IPS-NIHi7 (cell line): ENCODE data around the gene SPHK1.

Experiments used
- DNase-seq: peaks from one replicate; pipeline ENCODE4 v3.0.0; 2012; ENCODE audit warnings: mixed read lengths; ENCODE audit errors: extremely low spot score

Gene SPHK1

DNA sequence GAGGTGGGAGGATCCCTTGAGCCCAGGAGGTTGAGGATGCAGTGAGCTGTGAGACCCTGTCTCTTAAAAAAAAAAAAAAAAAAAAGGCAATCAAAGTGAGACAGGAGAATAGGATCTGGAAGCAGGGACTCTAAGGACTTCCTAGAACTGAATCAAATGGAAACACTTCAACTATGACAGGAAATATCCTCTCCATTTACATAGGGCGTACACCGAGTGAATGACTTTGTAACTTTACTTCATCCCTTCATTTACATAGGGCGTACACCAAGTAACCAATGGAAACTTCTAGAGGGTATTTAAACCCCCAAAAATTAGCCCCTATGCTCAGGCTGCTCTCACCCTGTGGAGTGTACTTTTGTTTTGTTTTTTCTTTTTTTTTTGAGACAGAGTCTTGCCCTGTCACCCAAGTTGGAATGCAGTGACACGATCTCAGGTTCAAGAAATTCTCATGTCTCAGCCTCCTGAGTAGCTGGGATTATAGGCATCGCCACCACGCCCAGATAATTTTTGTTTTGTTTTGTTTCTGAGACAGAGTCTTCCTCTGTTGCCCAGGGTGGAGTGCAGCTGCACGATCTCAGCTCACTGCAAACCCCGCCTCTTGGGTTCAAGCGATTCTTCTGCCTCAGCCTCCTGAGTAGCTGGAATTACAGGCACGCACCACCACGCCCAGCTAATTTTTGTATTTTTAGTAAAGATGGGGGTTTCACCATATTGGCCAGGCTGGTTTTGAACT is 21.1 kb upstream of the SPHK1 start:
- DNase-seq: no peak

DNA sequence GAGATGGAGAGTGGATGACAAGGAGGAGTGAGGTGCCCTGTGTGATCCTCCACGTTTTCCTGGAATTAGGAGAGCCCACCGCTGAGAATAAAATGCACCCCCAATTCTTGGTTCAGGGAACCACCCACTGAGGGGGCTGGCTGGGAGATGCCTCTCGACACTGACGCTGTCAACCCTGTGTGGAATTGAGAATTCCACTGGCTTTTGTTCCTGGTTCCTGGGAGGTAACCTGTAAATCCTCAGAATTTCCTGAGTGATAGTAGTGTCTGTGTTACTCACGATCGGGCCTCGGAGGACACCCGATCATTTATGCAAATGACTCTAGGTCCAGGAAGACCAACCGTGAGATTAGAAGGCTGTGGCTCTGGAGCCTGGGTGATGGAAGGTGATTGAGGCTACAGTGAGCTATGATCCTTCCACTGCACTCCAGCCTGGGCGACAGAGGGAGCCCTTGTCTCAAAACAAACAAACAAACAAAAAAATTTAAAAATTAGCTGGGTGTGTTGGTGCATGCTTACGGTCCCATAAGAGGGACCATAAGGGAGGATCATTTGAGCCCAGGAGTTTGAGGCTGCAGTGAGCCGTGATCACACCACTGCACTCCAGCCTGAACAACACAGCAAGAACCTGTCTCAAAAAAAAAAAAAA is 19.0 kb upstream of the SPHK1 start:
- peak; percentile 21 for DNase-seq

DNA sequence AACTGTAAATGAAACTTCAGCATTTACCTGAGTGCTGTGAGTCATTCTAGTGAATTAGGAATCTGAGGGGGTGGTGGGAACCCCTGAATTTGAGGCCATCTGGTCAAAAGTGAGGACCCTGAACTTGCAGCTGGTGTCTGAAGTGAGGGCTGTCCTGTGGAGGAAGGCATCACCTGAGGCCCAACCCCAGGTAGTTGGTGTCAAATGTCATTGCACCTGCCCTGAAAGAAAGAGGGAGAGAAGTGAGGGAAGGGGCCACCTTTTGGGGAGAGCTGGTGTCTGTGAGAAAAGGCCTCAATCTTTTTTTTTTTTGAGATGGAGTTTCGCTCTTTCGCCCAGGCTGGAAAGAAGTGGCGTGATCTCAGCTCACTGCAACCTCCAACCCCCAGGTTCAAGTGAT is 18.2 kb upstream of the SPHK1 start:
- DNase-seq: peak; percentile 23

DNA sequence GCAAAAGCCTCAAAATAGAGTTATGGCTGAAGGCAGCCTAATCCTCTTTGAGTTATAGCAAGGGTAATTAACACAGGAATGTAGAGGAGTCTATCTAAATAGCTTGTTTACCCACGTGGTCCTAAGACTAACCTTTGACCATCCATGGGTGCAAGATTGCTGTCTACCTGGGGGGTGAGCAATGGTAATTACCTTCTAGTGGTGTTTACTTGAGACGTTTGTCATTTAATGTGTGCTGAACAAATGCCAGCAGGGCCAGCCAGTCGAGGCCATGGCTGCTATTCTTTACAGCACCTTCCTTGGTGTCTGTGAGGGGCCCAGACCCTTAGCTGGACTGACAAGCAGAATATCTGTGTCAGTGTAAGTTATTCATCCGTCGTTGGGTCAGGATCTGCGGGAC is 16.8 kb upstream of the SPHK1 start:
- DNase-seq: no peak

DNA sequence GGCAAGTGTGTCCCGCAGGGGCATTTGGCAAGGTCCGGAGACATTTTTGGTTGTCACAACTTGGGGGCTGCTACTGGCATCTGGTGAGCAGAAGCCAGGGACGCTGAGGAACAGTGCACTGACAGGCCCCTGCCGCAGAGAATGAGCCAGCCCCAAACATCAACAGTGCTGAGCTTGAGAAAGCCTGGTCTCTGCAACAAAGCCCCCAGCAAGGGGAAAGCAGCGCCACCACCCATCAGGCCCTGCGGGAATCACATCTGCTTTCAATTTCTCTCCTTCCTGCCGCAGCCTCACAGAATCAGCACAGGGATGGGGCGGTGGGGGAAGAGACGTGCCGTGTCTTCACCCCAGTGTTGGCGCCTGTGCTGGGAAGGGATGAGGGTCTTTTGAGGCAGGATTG is 15.9 kb upstream of the SPHK1 start:
- DNase-seq: no peak

DNA sequence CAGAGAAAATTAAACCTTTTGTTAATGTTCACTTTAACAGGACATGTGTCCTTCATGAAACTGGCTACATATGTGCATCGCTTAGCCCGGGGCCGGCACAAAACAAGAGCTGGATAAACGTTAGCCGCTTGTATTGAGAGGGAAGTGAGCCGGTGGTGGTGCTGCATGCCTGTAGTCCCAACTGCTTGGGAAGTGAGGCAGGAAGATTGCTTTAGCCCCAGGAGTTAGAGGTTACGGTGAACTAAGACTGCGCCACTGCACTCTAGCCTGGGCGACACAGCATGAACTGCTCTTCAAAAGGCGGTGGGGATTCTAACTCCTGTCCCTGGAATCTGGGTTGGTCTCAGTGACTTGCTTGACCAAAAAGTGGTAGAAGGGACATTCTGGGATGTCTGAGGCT is 15.0 kb upstream of the SPHK1 start:
- DNase-seq: no peak

DNA sequence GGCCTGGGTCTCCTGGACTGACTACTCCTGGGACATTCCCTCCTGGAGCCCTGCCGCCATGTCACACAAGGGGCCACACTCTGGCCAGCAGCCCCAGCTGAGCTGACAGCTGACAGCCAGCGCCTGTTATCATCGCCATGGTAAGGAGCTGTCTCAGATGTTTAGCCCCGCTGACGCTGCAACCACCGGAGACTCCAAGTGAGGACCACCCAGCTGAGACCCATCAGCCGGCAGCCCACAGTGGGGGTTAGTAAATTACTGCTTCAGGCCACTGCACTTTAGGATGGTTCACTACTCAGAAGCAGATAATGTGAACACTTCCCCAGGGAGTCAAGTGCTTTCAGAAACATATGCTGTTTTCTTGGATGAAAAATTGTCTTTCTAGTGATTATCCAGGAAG is 14.6 kb upstream of the SPHK1 start:
- no peak for DNase-seq

DNA sequence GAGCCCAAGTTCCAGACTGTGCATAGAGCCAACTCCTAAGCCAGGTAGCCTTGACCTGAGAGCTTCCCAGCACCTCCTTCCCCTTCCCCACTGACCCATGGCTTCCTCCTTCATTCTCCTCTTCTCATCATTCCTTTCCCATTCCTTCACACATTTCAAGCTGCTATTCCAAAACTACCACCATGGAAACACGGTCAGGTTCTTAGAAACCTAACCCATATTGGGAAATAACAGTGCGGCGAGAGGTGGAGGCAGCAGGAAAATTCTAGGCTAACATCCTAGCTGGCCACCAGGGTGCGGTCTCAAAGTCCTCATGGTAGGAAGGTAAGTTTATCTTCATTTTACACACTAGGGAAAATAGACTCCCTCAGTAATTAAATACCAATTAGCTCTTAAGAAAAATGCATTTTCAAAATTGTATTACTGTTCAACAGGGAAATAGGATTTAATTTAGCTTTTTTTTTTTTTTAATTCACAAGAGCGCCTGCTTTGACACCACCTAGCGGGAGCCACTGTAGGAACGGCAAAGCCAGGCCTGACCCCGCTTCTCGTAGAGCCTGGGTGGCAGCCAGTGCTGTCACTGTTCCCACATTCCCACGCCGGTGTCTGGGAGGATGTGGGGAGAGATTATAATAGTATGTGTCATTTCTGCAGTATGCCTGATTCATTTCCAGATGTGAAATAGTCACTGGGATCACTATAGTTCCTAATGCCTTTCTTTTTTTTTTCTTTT is 14.0 kb upstream of the SPHK1 start:
- DNase-seq: peak; percentile 24

DNA sequence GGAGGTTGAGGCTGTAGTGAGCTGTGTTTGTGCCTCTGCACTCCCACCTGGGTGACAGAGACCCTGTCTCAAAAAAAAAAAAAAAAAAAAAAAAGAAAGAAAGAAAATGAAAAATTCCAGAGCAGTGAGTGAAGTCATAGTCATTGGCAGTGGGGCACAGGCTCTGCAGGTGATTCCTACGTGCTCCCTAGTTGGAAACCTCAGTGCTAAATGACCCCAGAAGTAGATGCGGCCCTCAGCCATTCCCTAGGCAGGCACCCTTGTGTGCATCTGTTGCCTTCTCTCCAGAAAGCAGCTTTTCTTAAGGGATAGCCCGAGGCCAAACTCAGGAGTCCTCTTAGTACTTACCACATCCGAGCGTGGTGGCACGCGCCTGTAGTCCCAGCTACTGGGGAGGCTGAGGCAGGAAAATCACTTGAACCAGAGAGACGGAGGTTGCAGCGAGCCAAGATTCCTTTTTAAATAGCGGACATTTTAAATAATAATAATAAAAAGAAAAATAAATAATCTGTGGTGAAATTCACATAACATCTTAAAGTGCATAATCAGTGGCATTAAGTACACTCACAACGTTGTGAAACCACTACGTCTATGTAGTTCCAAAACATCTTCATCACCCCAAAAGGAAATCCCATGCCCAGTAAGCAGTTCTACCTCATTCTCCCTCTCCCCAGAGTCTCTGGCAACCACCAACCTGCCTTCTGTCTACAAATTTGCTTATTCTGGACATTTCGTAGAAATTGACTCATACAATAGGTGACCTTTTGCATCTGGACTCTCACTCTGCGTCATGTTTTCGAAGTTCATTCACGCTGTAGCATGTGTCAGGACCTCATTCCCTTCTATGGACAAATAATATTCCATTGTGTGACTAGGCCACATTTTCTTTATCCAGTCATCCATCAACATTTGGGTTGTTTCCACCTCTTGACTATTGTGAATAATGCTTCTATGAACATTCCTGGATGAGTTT is 12.5 kb upstream of the SPHK1 start:
- DNase-seq: no peak

DNA sequence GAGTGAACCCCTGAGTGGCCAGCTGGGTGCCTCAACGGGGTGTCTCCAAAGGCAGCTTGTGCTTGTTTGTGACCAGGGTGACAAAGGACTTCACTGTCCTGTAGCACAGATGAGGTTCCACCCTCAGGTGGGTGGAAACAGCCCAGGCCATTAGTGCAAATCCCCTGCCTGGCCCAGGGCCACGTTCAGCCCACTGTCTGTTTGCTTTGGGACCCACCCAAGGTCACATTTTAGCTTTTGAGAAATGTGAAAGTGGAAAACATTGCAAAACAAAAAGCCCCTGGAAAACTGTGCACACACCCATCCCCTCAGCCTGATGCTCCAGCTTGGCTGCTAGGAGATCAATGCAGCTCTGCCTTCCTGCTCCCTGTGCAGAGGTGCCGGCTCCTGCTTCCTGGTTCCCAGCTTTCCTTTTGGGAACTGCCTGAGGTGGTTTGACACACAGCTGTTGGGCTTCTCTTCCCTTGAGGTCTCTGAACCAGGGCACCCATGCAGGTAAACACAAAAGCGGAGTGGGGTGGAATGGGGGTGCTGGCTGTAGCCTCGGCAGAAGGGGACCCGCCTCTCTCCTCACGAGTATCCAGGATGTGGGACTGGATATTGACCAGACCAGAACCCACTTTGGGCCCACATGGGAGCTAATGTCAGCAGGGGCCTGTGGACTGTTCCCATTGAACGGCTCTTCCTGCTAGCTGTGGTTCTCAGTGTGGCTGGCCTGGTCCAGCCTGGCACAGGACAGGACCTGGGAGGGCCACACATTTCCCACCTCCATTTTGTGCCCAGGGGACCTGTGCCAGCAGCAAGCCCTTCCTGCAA is 7.9 kb upstream of the SPHK1 start:
- no peak for DNase-seq

DNA sequence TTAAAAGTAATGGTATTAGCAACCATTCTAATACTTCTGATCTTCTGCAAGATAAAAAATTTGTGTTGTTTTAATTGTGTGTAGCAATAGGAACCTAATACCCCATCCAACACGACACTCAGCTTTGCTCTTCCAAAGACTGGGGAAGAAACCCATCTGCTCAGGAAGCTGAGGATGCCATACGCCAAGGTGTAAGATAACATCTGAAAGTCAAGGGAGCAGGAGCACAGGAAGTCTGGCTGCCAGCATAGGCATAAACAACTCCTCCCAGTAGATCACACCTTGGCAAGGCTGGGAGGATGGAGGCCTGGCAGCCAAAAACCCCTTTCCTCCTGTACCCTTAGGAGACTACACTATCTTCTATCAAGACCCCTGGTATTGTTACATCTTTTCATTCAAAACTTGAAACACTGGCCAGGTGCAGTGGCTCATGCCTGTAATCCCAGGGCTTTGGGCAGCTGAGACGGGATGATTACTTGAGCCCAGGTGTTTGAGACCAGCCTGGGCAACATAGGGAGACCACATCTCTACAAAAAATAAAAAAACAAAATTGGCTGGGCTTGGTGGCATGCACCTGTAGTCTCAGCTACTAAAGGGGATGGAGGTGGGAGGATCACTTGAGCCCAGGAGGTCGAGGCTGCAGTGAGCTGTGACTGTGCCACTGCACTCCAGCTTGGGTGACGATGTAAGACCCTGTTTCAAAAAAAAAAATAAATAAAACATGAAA is 5.7 kb upstream of the SPHK1 start:
- DNase-seq: no peak

DNA sequence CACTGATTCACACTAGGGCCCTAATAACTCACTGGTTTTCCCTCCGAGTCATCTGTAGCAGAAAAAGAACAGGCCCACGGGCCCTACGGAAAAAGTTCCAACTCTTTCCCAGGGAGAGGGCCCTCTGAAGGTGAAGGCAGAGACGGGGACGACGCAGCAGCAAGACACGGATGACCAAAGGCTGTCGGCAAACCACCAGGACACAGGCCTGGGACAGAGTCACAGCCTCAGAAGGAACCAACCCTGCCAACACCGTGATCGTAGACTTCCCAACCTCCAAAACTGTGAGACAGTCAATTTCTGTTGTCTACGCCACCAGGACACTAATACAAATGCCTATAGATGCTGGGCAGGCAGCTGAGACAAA is 5.2 kb upstream of the SPHK1 start:
- no peak for DNase-seq

DNA sequence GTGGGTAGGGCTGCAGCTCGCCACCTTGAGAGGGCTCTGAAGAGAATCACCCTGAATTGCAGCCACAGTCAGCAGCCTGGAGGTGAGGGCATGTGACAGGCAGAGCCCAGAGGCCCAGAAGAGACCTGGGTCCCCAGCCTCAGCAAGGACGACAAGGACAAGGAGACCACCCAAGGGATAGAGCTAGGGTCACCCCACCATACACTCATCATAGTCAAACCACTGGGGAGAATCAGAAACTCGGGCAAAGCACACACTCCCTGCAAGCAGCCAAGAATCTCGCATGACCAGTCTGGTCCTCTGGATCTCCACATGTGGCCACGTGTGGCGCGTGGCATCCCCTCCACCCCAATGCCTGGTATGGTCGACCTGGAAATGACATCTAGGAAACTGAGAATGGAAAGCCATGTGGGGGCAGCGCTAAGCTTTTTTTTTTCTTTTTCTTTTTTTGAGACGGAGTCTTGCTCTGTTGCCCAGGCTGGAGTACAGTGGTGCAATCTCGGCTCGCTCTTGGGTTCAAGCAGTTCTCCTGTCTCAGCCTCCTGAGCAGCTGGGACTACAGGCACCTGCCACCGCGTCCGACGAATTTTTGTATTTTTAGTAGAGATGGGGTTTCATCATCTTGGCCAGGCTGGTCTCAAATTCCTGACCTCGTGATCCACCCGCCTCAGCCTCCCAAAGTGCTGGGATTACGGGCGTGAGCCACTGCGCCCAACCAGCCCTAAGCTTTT is 4.6 kb upstream of the SPHK1 start:
- no peak for DNase-seq

DNA sequence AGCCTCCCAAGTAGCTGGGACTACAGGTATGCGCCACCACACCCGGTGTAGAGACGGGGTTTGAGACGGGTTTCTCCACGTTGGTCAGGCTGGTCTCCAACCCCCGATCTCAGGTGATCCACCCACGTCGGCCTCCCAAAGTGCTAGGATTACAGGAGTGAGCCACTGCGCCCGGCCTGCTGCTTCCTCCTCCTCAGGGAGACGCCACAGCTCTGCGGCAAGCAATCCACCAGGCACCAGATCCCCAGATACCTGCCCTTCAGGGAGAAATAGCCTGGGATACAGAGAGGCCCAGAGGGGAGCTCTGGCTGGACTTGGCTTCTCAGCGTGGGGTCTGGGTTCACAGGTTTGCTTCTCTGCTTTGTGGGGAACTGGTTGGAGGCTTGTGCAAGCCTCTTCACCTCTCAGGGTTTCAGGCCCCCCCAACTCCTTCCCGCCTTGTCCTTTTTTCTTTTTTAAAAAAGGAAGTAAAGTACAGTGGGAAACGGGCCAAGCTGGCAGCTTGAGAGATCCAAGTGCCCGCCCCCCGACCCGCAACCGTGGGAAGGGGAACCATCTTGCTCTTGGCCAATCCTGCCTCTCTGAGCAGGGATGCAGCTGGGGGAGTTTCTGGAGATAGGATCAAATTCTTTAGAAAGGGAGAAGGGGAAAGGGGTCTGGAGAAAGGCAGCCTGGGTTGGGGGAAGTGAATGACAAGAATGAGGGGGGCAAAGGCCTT is 2.6 kb upstream of the SPHK1 start:
- DNase-seq: no peak

DNA sequence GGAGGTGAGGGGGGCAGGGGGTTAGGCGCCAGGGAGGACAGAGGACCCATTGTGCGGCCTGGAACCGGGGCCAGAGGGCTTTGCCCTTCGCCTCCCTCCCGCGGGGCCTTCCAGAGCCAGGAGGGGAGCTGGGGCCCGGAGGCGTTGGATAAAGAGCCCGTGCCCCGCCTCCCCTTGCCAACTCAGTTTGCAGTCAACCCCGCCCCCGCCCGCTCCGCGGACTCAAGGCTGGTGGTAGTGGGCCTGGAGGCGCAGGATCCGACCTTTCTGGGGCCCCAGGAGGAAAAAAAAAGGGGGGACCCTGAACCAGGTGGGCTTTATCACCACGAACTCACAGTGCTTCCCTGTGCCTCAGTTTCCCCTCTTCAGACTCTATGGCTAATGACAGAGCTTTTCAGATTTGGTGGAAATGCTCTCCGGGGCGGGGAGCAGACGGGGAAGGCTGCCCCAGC is 2.0 kb upstream of the SPHK1 start:
- DNase-seq: peak; percentile 80

DNA sequence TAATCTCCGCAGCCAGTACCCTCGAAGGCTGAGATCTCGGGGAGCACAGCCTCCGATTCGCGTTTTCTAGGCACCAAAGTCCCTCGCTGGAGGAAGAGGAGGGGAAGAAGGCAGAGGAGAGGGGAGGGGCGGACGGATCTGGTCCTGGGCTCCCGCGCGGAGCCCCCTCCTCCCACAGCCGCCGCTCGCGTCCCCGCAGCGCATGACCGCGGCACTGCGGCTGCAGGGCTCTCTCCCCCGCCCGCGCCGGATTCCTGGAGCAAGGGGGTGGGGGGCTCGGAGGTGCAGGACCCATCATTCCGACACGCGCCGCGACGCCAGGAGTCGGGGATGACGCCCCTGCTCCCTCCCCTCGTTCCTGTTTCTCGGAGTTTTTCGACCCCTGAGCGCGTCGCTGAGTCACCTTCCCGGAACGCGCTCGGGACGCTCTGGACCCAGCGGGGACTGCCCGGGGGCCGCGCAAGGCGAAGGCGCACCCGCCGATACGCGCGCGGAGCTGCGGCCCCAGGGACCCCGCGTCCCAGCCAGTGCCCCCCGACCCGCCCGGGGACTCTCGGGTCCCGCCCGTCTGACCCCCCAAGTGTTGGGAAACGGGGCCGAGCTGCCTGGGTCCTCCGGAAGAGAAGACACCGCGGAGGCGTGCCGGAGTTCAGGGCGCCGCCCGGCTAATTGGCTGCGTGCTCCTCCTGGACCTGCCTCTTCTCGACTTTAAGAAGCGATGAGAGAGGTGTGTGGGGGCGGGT is 1.4 kb upstream of the SPHK1 start:
- DNase-seq: peak; percentile 79

DNA sequence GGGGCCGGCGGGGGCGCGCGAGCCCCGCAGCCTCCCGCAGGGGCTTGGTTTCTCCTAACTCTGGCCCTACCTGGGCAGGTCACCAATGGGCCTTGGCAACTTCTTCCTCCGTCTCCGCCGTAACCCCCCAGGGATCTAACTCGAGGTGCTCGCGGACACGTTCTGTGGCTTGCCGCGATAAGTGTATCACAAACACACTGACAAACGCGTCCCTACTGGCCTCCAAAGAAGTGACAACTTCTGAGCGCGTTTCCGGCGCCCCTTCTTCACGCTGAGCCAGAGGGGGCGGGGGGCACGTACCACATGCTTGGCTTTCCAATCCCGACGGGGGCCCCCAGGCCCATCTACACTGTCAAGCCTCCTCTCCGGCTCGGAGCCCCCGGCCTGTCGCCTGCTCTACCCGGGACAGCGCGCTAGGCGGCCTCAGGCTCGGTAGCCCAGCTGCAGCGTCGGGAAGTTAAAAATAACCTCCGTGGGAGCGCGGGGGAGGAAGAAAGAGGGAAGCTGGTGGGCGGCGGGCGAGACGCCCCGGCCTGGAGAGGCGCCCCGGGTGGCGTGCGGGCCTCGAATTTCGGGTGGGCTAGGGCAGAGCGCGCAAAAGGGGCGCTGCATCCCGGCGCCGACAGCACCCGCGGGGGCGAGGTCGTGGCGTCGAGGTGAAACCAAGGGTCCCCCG is 725 bp upstream of the SPHK1 start:
- DNase-seq: peak; percentile 58
